Measurements from ENCODE around the gene FAM9A. TPM values are rescaled to one million over a fixed set of nuclear protein-coding genes. Genes with fewer than 3 reads are reported as not detected.
"Not testable (repeated sequence)": the region's sequence is repeated elsewhere in the genome, so short reads cannot be mapped to it uniquely, and the experiment has no call there.

The FAM9A gene
- total RNA-seq, 4 donors from 2014 or later = not detected

DNA sequence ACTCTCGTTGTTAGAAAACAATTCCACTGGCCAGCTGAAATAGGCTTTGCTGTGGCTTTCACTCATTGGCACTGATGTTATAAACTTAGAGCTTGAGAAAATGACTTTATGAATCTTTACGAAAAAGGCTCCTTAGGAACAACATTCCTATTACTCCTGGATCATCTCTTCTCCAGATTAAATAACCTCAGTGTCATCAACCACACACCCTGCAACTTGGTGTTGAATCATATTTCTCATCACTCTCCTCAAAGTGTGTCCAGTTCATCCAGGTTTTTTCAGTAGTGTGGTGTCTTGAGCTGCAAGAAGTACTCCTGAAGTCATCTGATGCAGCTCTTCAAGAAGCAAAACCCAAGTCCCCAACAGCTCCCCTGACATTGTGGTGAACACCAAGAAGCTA, 41.2 kb downstream of the FAM9A start:
- no peaks in the 10 kb centered on the region for H3K4me1 ChIP-seq
- H3K27me3 ChIP-seq = peaks cover 0 to 3% of the 10 kb centered on the region in 2 donors
- H3K4me3 ChIP-seq = no peak overlapping the region
- TF ChIP-seq EP300 (IDR thresholded peaks at IDR 0.05) = no peak
- no peak for TF ChIP-seq POLR2A (IDR thresholded peaks at IDR 0.05)
- TF ChIP-seq, protein P1, sequence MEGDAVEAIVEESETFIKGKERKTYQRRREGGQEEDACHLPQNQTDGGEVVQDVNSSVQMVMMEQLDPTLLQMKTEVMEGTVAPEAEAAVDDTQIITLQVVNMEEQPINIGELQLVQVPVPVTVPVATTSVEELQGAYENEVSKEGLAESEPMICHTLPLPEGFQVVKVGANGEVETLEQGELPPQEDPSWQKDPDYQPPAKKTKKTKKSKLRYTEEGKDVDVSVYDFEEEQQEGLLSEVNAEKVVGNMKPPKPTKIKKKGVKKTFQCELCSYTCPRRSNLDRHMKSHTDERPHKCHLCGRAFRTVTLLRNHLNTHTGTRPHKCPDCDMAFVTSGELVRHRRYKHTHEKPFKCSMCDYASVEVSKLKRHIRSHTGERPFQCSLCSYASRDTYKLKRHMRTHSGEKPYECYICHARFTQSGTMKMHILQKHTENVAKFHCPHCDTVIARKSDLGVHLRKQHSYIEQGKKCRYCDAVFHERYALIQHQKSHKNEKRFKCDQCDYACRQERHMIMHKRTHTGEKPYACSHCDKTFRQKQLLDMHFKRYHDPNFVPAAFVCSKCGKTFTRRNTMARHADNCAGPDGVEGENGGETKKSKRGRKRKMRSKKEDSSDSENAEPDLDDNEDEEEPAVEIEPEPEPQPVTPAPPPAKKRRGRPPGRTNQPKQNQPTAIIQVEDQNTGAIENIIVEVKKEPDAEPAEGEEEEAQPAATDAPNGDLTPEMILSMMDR (IDR thresholded peaks at IDR 0.05) = no peak
- H3K36me3 ChIP-seq = no peaks in the 10 kb centered on the region
- 80 to 100% methylated on average over 2 of the region's 2 CpGs for whole genome bisulfite sequencing, 2 donors
- H3K27ac ChIP-seq = no peak overlapping the region
- no peaks in the 10 kb centered on the region for H3K9me3 ChIP-seq
- no peak for DNase-seq (ENCODE audit: low spot score in 2 of 2)

DNA sequence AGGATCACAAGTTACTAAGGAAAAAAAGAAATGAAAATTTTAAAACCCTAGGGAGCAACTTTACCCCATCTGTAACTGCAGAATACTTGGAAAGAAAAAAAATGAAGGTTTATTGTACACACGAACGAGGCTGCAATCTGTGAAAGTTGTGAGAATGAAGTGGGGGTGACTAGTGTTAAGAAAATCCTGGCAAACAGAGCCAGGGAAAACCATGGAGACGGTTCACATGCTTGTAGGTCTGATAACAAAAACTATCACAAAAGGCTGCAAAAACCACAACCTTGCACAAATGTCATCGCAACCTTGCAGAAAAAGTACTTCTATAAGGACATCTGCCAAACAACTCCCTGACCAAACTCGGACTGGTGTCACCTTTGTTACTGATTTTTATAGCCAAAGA, 42.5 kb downstream of the FAM9A start:
- 25 to 57% methylated on average over 5 of the region's 5 CpGs for WGBS, 2 donors
- H3K4me1 ChIP-seq; DNase-seq (ENCODE audit: low spot score in 2 of 2): not testable (repeated sequence)

DNA sequence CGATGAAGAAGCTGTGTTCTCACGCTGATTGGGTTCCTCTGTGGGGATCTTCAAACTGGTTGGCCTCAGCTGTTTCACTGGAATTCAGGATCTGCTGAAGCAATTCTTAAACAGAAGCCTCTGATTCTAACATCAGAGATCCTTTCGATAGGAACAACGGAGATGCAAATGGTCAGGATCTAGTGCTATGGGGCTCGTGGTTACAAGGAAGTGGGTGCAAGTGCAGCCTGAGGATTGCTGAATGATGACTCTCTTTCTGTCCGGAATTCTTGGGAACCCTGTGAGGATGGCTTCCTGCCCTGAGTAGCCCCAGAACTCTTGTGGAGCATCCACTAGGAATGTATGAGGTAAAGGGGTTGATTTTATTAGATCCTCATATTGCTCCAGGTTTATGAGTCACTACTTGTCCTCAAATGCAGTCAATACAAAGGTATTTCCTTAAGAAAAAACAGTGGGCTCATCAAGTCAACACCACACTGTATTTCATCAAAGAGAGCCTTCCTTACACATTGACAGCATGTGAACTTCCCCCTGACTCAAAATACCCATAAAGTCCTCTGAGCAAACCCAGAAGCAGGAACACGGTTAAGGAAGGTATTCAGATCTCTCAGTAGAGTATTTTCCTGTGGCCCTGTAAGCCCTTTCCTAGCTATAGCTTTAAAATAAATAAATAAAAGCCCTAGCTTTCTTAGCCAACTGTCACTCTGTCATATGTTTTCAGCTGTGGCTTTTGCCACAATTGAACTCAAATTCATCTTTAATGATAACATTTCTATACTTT, 43.4 kb downstream of the FAM9A start:
- not testable (repeated sequence) for H3K36me3 ChIP-seq; DNase-seq (ENCODE audit: low spot score in 2 of 2); H3K4me3 ChIP-seq; H3K27me3 ChIP-seq; H3K4me1 ChIP-seq; H3K9me3 ChIP-seq; H3K27ac ChIP-seq
- 91% methylated on average over 3 to 7 of the region's 7 CpGs for WGBS, 2 donors

More for the DNA sequence above, 42.5 kb downstream of the FAM9A start:
- not testable (repeated sequence) for H3K9me3 ChIP-seq, H3K27me3 ChIP-seq, H3K36me3 ChIP-seq, H3K4me3 ChIP-seq, H3K27ac ChIP-seq

DNA sequence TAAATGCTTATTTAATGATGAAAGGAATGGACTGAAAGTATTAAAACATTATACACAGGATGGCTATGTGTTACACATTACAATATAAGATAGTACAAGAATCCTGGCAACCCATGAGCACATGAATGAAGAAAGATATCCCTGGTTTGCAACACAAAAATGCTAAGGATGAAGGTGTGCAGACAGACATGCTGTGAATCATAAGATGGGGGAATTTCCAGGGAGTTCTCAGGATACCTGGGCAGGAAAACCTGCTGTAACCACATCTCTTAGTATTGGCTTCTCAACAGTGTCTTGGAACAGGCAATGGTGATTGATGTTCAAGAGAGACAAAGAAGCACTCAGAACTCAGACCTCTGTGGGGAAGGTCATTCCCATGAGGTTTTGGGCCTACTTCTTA, 45.4 kb downstream of the FAM9A start:
- no peak overlapping the region for H3K4me3 ChIP-seq
- no peaks in the 10 kb centered on the region for H3K9me3 ChIP-seq
- no peak overlapping the region for H3K27ac ChIP-seq
- no peak for DNase-seq (ENCODE audit: low spot score in 2 of 2)
- no peaks in the 10 kb centered on the region for H3K4me1 ChIP-seq
- H3K36me3 ChIP-seq = no peaks in the 10 kb centered on the region
- TF ChIP-seq EP300 (IDR thresholded peaks at IDR 0.05) (no peak), POLR2A (IDR thresholded peaks at IDR 0.05) (no peak)
- TF ChIP-seq, protein P1 (IDR thresholded peaks at IDR 0.05) = no peak
- no peaks in the 10 kb centered on the region for H3K27me3 ChIP-seq

DNA sequence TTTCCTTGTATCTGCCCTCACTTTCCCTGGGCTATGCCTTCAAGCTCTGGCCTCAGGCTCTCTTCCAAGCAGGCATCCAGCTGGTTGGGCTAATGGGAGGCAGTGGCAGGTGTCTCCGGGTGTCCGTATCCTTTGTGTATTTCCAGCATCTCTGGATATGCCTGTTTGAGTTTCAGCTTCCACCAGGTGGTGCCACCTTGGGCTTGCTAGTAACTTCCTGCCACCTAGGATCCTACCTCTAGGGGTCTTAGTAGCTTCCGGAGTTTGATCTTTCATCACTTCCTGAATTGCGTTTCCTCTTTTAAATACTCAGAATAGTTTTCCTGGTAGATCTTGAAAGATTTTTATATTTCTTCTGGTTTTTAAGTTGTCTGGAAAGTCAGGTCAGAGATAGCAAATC, 46.1 kb downstream of the FAM9A start:
- no peaks in the 10 kb centered on the region for H3K27me3 ChIP-seq
- H3K36me3 ChIP-seq = no peaks in the 10 kb centered on the region
- no peak overlapping the region for H3K27ac ChIP-seq
- 73 to 80% methylated on average over 4 of the region's 4 CpGs for WGBS, 2 donors
- H3K9me3 ChIP-seq = no peaks in the 10 kb centered on the region
- no peak for DNase-seq (ENCODE audit: low spot score in 2 of 2)
- H3K4me3 ChIP-seq = no peak overlapping the region
- TF ChIP-seq POLR2A (IDR thresholded peaks at IDR 0.05) = no peak
- TF ChIP-seq, protein P1 (IDR thresholded peaks at IDR 0.05) = no peak
- no peak for TF ChIP-seq EP300 (IDR thresholded peaks at IDR 0.05)
- no peaks in the 10 kb centered on the region for H3K4me1 ChIP-seq

DNA sequence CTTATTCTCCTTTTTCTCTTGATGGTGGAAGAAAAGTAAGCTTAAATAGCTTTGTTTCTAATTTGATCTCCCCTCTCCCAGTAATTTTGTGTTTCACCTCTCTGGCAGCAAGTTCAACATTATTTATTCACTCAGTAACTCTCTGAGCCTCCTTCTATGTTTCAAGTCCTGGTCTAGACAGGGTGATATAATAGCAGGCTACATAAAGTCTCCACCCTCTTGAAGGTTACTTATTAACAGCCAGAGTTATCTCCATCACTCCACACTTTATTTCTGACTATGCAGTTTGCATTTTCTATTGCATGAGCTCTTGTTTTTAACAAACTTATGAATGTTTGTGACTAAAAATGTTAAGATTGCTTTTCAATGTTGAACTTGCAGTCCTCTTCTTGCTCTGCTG, 51.5 kb downstream of the FAM9A start:
- H3K27me3 ChIP-seq = peaks cover 0 to 6% of the 10 kb centered on the region in 2 donors
- no peak overlapping the region for H3K27ac ChIP-seq
- DNase-seq (ENCODE audit: low spot score in 2 of 2) = no peak
- no peaks in the 10 kb centered on the region for H3K4me1 ChIP-seq
- no peak overlapping the region for H3K4me3 ChIP-seq
- no peak for TF ChIP-seq POLR2A (IDR thresholded peaks at IDR 0.05)
- TF ChIP-seq EP300 (IDR thresholded peaks at IDR 0.05) = no peak
- TF ChIP-seq, protein P1 (IDR thresholded peaks at IDR 0.05) = no peak
- no peaks in the 10 kb centered on the region for H3K36me3 ChIP-seq
- no peaks in the 10 kb centered on the region for H3K9me3 ChIP-seq
